Upper lobe of right lung (tissue), 1 donor: ENCODE measurements around the gene SMARCC1. TPM values are rescaled to one million over a fixed set of nuclear protein-coding genes. Genes with fewer than 3 reads are reported as not detected.
A peak's percentile ranks its signal among the peaks of the same experiment; 100 is the strongest.

Experiments used
- ATAC-seq: fragments of 200-7000 bp; cut with Tn5 transposase; one replicate; pipeline ENCODE4 v1.9.1; 2020; ENCODE audit warnings: mild to moderate bottlenecking, moderate library complexity
- DNase-seq: peaks from one replicate; pipeline ENCODE4 v3.0.0-alpha.2; 2020
- H3K27ac ChIP-seq: fragments of 200-600 bp; one replicate; pipeline ENCODE4 v1.8.0; 2022
- H3K27me3 ChIP-seq: fragments of 200-600 bp; one replicate; pipeline ENCODE4 v1.8.0; 2022; ENCODE audit warnings: mild to moderate bottlenecking
- H3K36me3 ChIP-seq: fragments of 200-600 bp; one replicate; pipeline ENCODE4 v1.8.0; 2022
- H3K4me1 ChIP-seq: fragments of 200-600 bp; one replicate; pipeline ENCODE4 v1.8.0; 2022
- H3K4me3 ChIP-seq: fragments of 200-600 bp; one replicate; pipeline ENCODE4 v1.8.0; 2022; ENCODE audit warnings: mild to moderate bottlenecking
- H3K9me3 ChIP-seq: fragments of 200-600 bp; one replicate; pipeline ENCODE4 v1.8.0; 2022
- CTCF ChIP-seq: fragments of 200-600 bp; IDR thresholded peaks from one replicate; pipeline ENCODE4 v1.8.0; 2022; ENCODE audit warnings: antibody characterized with exemption
- intact Hi-C: fragments of 100-400 bp; cut with DNase I; formaldehyde crosslinking; loops from one replicate; pipeline ENCODE4 v1.11.0; 2022
- total RNA-seq: library from RNA; stranded (reverse); fragmentation: NEBNext Ultra II Directional; extraction: Animal tissue kit (Norgen Biotek cat#: 25700); gene quantifications from one replicate; pipeline ENCODE4 v1.2.1, GENCODE V29; 2021
- donor health status: DM: no; HTN: yes; CAD: no; lungs with severe emphysema.

Gene SMARCC1
- total RNA-seq, 1 donor from 2014 or later, result 67.9 TPM

GRCh38 chr3:47669026-47669749 is 112.5 kb downstream of the SMARCC1 start:
- Histone ChIP-seq H3K27me3 (no peaks in the 10 kb centered on the region), H3K4me1 (no peaks in the 10 kb centered on the region), H3K4me3 (no peak overlapping the region), H3K36me3 (peaks cover 40% of the 10 kb centered on the region), H3K9me3 (no peaks in the 10 kb centered on the region), H3K27ac (no peak overlapping the region)
- no peak for TF ChIP-seq CTCF
- ATAC-seq, result no peak
- intact Hi-C loops, result no loop called here
- no peak for DNase-seq

- DNase-seq (no peak), ATAC-seq (no peak)
- H3K9me3 ChIP-seq, result no peaks in the 10 kb centered on the region
- no peak overlapping the region for H3K4me3 ChIP-seq
- no peaks in the 10 kb centered on the region for H3K4me1 ChIP-seq
- TF ChIP-seq CTCF, result no peak
- H3K27me3 ChIP-seq, result no peaks in the 10 kb centered on the region
- intact Hi-C loops, result no loop called here
- H3K27ac ChIP-seq, result no peak overlapping the region
- peaks cover 39% of the 10 kb centered on the region for H3K36me3 ChIP-seq
Measured at GRCh38 chr3:47666118-47666517, 115.6 kb downstream of the SMARCC1 start.

GRCh38 chr3:47664519-47664918 is 117.2 kb downstream of the SMARCC1 start:
- DNase-seq, result no peak
- intact Hi-C loops, result no loop called here
- peak; percentile 28 for TF ChIP-seq CTCF
- Histone ChIP-seq H3K4me1 (no peaks in the 10 kb centered on the region), H3K9me3 (no peaks in the 10 kb centered on the region), H3K27ac (no peak overlapping the region), H3K36me3 (peaks cover 27% of the 10 kb centered on the region), H3K4me3 (no peak overlapping the region), H3K27me3 (no peaks in the 10 kb centered on the region)
- peak; percentile 65 for ATAC-seq

GRCh38 chr3:47663630-47664240 is 118.0 kb downstream of the SMARCC1 start:
- no peak overlapping the region for H3K27ac ChIP-seq
- no peak overlapping the region for H3K4me3 ChIP-seq
- no peaks in the 10 kb centered on the region for H3K4me1 ChIP-seq
- no peak for TF ChIP-seq CTCF
- H3K36me3 ChIP-seq, result peaks cover 21% of the 10 kb centered on the region
- no peak for ATAC-seq
- H3K9me3 ChIP-seq, result no peaks in the 10 kb centered on the region
- DNase-seq, result no peak
- no peaks in the 10 kb centered on the region for H3K27me3 ChIP-seq
- intact Hi-C loops, result no loop called here

GRCh38 chr3:47661121-47661752 is 120.5 kb downstream of the SMARCC1 start:
- Histone ChIP-seq H3K9me3 (no peaks in the 10 kb centered on the region), H3K27me3 (no peaks in the 10 kb centered on the region), H3K27ac (no peak overlapping the region), H3K4me3 (no peak overlapping the region), H3K36me3 (peaks cover 14% of the 10 kb centered on the region), H3K4me1 (no peaks in the 10 kb centered on the region)
- no peak for DNase-seq
- ATAC-seq, result no peak
- intact Hi-C loops, result no loop called here
- TF ChIP-seq CTCF, result no peak
